ENCODE data around the gene PLEKHM2. TPM values are rescaled to one million over a fixed set of nuclear protein-coding genes. Genes with fewer than 3 reads are reported as not detected.

Gene PLEKHM2
- total RNA-seq, 1 experiment from 2014 or later = 51.5 TPM

GRCh38 chr1:15690317-15690716, 6.2 kb downstream of the PLEKHM2 start:
- no peak for TF ChIP-seq CTCF (IDR thresholded peaks at IDR 0.05; ENCODE audit: unreplicated experiment)
- CTCF ChIA-PET = interaction anchor here (1.6 kb wide), 1 partner anchor 51 kb away, joined by 9 read pairs; no protein-coding TSS in a partner anchor
- Mint-ChIP-seq H3K27ac (ENCODE audit: low read depth, unreplicated experiment) (no peak overlapping the region), H3K9me3 (ENCODE audit: unreplicated experiment) (no peaks in the 10 kb centered on the region), H3K36me3 (ENCODE audit: insufficient read depth, unreplicated experiment) (peaks cover 30% of the 10 kb centered on the region), H3K4me3 (ENCODE audit: unreplicated experiment) (no peak overlapping the region), H3K27me3 (ENCODE audit: insufficient read depth, unreplicated experiment) (no peaks in the 10 kb centered on the region), H3K4me1 (ENCODE audit: insufficient read depth, unreplicated experiment) (peaks cover 8% of the 10 kb centered on the region)
- DNase-seq (ENCODE audit: unreplicated experiment) = no peak
- intact Hi-C loops (cut with micrococcal nuclease) = no loop called here
- BruUV-seq (replicated peaks) = no TSS peak
- POLR2A ChIA-PET = interaction anchor here (1.1 to 1.2 kb wide), 2 partner anchors 12 to 13 kb away, joined by 3 to 5 read pairs; no protein-coding TSS in a partner anchor

- Mint-ChIP-seq H3K9me3 (ENCODE audit: unreplicated experiment) (no peaks in the 10 kb centered on the region), H3K27ac (ENCODE audit: low read depth, unreplicated experiment) (no peak overlapping the region), H3K4me3 (ENCODE audit: unreplicated experiment) (no peak overlapping the region), H3K27me3 (ENCODE audit: insufficient read depth, unreplicated experiment) (no peaks in the 10 kb centered on the region), H3K4me1 (ENCODE audit: insufficient read depth, unreplicated experiment) (no peaks in the 10 kb centered on the region), H3K36me3 (ENCODE audit: insufficient read depth, unreplicated experiment) (peaks cover 40% of the 10 kb centered on the region)
- no peak for TF ChIP-seq CTCF (IDR thresholded peaks at IDR 0.05; ENCODE audit: unreplicated experiment)
- intact Hi-C loops (cut with micrococcal nuclease) = no loop called here
- ChIA-PET CTCF (interaction anchor here (0.5 to 1.6 kb wide), 3 partner anchors 10 to 50 kb away, joined by 3 to 9 read pairs (median 4); no protein-coding TSS in a partner anchor), POLR2A (interaction anchor here (0.6 to 2.1 kb wide), 2 partner anchors 10 to 175 kb away, joined by 3 to 7 read pairs; no protein-coding TSS in a partner anchor)
- DNase-seq (ENCODE audit: unreplicated experiment) = no peak
- no TSS peak for BruUV-seq (replicated peaks)
Observed at GRCh38 chr1:15691434-15692032, 7.4 kb downstream of the PLEKHM2 start.

- TF ChIP-seq CTCF (IDR thresholded peaks at IDR 0.05; ENCODE audit: unreplicated experiment) = no peak
- CTCF ChIA-PET = interaction anchor here (0.5 to 1.0 kb wide), 2 partner anchors 10 to 16 kb away, joined by 3 to 4 read pairs; no protein-coding TSS in a partner anchor
- intact Hi-C loops (cut with micrococcal nuclease) = no loop called here
- no peak overlapping the region for H3K4me3 Mint-ChIP-seq (ENCODE audit: unreplicated experiment)
- H3K4me1 Mint-ChIP-seq (ENCODE audit: insufficient read depth, unreplicated experiment) = no peaks in the 10 kb centered on the region
- H3K27ac Mint-ChIP-seq (ENCODE audit: low read depth, unreplicated experiment) = no peak overlapping the region
- no TSS peak for BruUV-seq (replicated peaks)
- H3K27me3 Mint-ChIP-seq (ENCODE audit: insufficient read depth, unreplicated experiment) = no peaks in the 10 kb centered on the region
- DNase-seq (ENCODE audit: unreplicated experiment) = no peak
- POLR2A ChIA-PET = interaction anchor here (2.1 kb wide), 1 partner anchor 11 kb away, joined by 7 read pairs; no protein-coding TSS in a partner anchor
- H3K36me3 Mint-ChIP-seq (ENCODE audit: insufficient read depth, unreplicated experiment) = peaks cover 47% of the 10 kb centered on the region
- H3K9me3 Mint-ChIP-seq (ENCODE audit: unreplicated experiment) = no peaks in the 10 kb centered on the region
Observed at GRCh38 chr1:15692121-15692682, 8.1 kb downstream of the PLEKHM2 start.

- POLR2A ChIA-PET = interaction anchor here (0.9 to 1.2 kb wide), 2 partner anchors 9 to 90 kb away, joined by 3 to 4 read pairs; no protein-coding TSS in a partner anchor
- H3K27me3 Mint-ChIP-seq (ENCODE audit: insufficient read depth, unreplicated experiment) = no peaks in the 10 kb centered on the region
- DNase-seq (ENCODE audit: unreplicated experiment) = no peak
- intact Hi-C loops (cut with micrococcal nuclease) = no loop called here
- no peak overlapping the region for H3K4me3 Mint-ChIP-seq (ENCODE audit: unreplicated experiment)
- H3K36me3 Mint-ChIP-seq (ENCODE audit: insufficient read depth, unreplicated experiment) = peaks cover 49% of the 10 kb centered on the region
- H3K27ac Mint-ChIP-seq (ENCODE audit: low read depth, unreplicated experiment) = no peak overlapping the region
- no peaks in the 10 kb centered on the region for H3K4me1 Mint-ChIP-seq (ENCODE audit: insufficient read depth, unreplicated experiment)
- no TSS peak for BruUV-seq (replicated peaks)
- no peak for TF ChIP-seq CTCF (IDR thresholded peaks at IDR 0.05; ENCODE audit: unreplicated experiment)
- H3K9me3 Mint-ChIP-seq (ENCODE audit: unreplicated experiment) = no peaks in the 10 kb centered on the region
- CTCF ChIA-PET = no interaction called here
Observed at GRCh38 chr1:15693371-15693770, 9.3 kb downstream of the PLEKHM2 start.

All from MCF 10A (cell line).